Subcutaneous abdominal adipose tissue (tissue), 5 donors: ENCODE data around the gene FERMT2.
A peak's percentile ranks its signal among the peaks of the same experiment; 100 is the strongest.

Source experiments
- H3K27ac ChIP-seq: one replicate; pipeline ENCODE4 v1.7.0; 2013; ENCODE audit warnings: low read depth, mild to moderate bottlenecking, inconsistent platforms, low read length, moderate library complexity
- H3K27me3 ChIP-seq, 5 donors: one replicate each; pipeline ENCODE4 v1.7.0; 2013; ENCODE audit warnings: low read length in 5 of 5, inconsistent platforms in 1 of 5; ENCODE audit not compliant: control insufficient read depth in 5 of 5, insufficient read depth in 4 of 5
- H3K36me3 ChIP-seq, 5 donors: one replicate each; pipeline ENCODE4 v1.7.0; 2013; ENCODE audit warnings: low read length in 5 of 5; ENCODE audit not compliant: control insufficient read depth in 5 of 5, insufficient read depth in 5 of 5
- H3K4me1 ChIP-seq, 5 donors: one replicate each; pipeline ENCODE4 v1.7.0; 2013; ENCODE audit warnings: low read length in 5 of 5, mild to moderate bottlenecking in 3 of 5, moderate library complexity in 1 of 5; ENCODE audit not compliant: control insufficient read depth in 5 of 5, insufficient read depth in 5 of 5
- H3K4me3 ChIP-seq, 5 donors: one replicate each; pipeline ENCODE4 v1.7.0; 2013; ENCODE audit warnings: low read length in 5 of 5, low read depth in 1 of 5
- H3K9ac ChIP-seq, 5 donors: one replicate each; pipeline ENCODE4 v1.7.0; 2013; ENCODE audit warnings: low read length in 5 of 5, mild to moderate bottlenecking in 4 of 5, moderate library complexity in 3 of 5
- H3K9me3 ChIP-seq, 5 donors: one replicate each; pipeline ENCODE4 v1.7.0; 2013; ENCODE audit warnings: low read length in 5 of 5; ENCODE audit not compliant: control insufficient read depth in 5 of 5
- donor health status: healthy.
- donor health status: healthy.
- donor health status: healthy.
- donor health status: healthy.
- donor health status: healthy.

Gene FERMT2

GRCh38 chr14:52950898-52951680 is at the start of gene FERMT2:
Gene FERMT2 (minus strand): TSS chr14:52951050. CDS start chr14:52950568, 482 bp downstream.
- Histone ChIP-seq H3K4me1 (peaks cover 3 to 52% (median 42%) of the 10 kb centered on the region in 5 donors), H3K9ac (peak within 1 kb of the TSS; percentile 79 to 97 (median 87)), H3K4me3 (peak within 1 kb of the TSS; percentile 94 to 99 (median 96)), H3K27me3 (no peaks in the 10 kb centered on the region), H3K9me3 (no peaks in the 10 kb centered on the region), H3K27ac (peak within 1 kb of the TSS; percentile 98), H3K36me3 (peaks cover 0 to 12% (median 8%) of the 10 kb centered on the region in 5 donors)

GRCh38 chr14:52998376-52999015 is 47.6 kb upstream of the FERMT2 start:
- Histone ChIP-seq H3K27me3 (no peaks in the 10 kb centered on the region), H3K4me3 (peak overlapping the region in 1 of 5 donors; percentile 43), H3K36me3 (no peaks in the 10 kb centered on the region), H3K9me3 (no peaks in the 10 kb centered on the region), H3K4me1 (peaks cover 2 to 24% (median 21%) of the 10 kb centered on the region in 5 donors), H3K9ac (no peak overlapping the region), H3K27ac (peak overlapping the region; percentile 32)

- H3K27ac ChIP-seq: no peak overlapping the region
- H3K9ac ChIP-seq: no peak overlapping the region
- no peaks in the 10 kb centered on the region for H3K27me3 ChIP-seq
- H3K9me3 ChIP-seq: no peaks in the 10 kb centered on the region
- H3K4me3 ChIP-seq: no peak overlapping the region
- H3K4me1 ChIP-seq: peaks cover 0 to 12% (median 11%) of the 10 kb centered on the region in 5 donors
- H3K36me3 ChIP-seq: no peaks in the 10 kb centered on the region
These were observed 45.6 kb upstream of the FERMT2 start for GRCh38 chr14:52996493-52996892.

GRCh38 chr14:52995998-52996397 is 45.1 kb upstream of the FERMT2 start:
- Histone ChIP-seq H3K27ac (no peak overlapping the region), H3K4me3 (no peak overlapping the region), H3K27me3 (no peaks in the 10 kb centered on the region), H3K4me1 (peaks cover 0 to 10% (median 10%) of the 10 kb centered on the region in 5 donors), H3K9me3 (no peaks in the 10 kb centered on the region), H3K9ac (no peak overlapping the region), H3K36me3 (no peaks in the 10 kb centered on the region)

GRCh38 chr14:52992236-52992870 is 41.5 kb upstream of the FERMT2 start:
- H3K9ac ChIP-seq: no peak overlapping the region
- no peaks in the 10 kb centered on the region for H3K36me3 ChIP-seq
- H3K4me3 ChIP-seq: no peak overlapping the region
- H3K4me1 ChIP-seq: no peaks in the 10 kb centered on the region
- no peaks in the 10 kb centered on the region for H3K27me3 ChIP-seq
- no peaks in the 10 kb centered on the region for H3K9me3 ChIP-seq
- H3K27ac ChIP-seq: no peak overlapping the region

- H3K27me3 ChIP-seq: no peaks in the 10 kb centered on the region
- no peak overlapping the region for H3K27ac ChIP-seq
- H3K9ac ChIP-seq: no peak overlapping the region
- no peaks in the 10 kb centered on the region for H3K9me3 ChIP-seq
- H3K4me3 ChIP-seq: no peak overlapping the region
- H3K36me3 ChIP-seq: no peaks in the 10 kb centered on the region
- H3K4me1 ChIP-seq: no peaks in the 10 kb centered on the region
These were observed 37.3 kb upstream of the FERMT2 start for GRCh38 chr14:52988139-52988538.

- Histone ChIP-seq H3K27ac (no peak overlapping the region), H3K36me3 (no peaks in the 10 kb centered on the region), H3K27me3 (no peaks in the 10 kb centered on the region), H3K4me3 (no peak overlapping the region), H3K9me3 (no peaks in the 10 kb centered on the region), H3K9ac (no peak overlapping the region), H3K4me1 (no peaks in the 10 kb centered on the region)
These were observed 36.7 kb upstream of the FERMT2 start for GRCh38 chr14:52987514-52987913.

- no peak overlapping the region for H3K4me3 ChIP-seq
- no peaks in the 10 kb centered on the region for H3K9me3 ChIP-seq
- no peaks in the 10 kb centered on the region for H3K4me1 ChIP-seq
- H3K36me3 ChIP-seq: no peaks in the 10 kb centered on the region
- H3K27ac ChIP-seq: no peak overlapping the region
- no peak overlapping the region for H3K9ac ChIP-seq
- H3K27me3 ChIP-seq: no peaks in the 10 kb centered on the region
These were observed 36.2 kb upstream of the FERMT2 start for GRCh38 chr14:52987042-52987441.

GRCh38 chr14:52977798-52978197 is 26.9 kb upstream of the FERMT2 start:
- Histone ChIP-seq H3K4me3 (no peak overlapping the region), H3K4me1 (peaks cover 0 to 6% (median 2%) of the 10 kb centered on the region in 5 donors), H3K27me3 (no peaks in the 10 kb centered on the region), H3K36me3 (no peaks in the 10 kb centered on the region), H3K27ac (no peak overlapping the region), H3K9me3 (no peaks in the 10 kb centered on the region), H3K9ac (no peak overlapping the region)

- Histone ChIP-seq H3K27ac (no peak overlapping the region), H3K27me3 (no peaks in the 10 kb centered on the region), H3K4me1 (peaks cover 0 to 6% (median 2%) of the 10 kb centered on the region in 5 donors), H3K9ac (no peak overlapping the region), H3K4me3 (no peak overlapping the region), H3K36me3 (no peaks in the 10 kb centered on the region), H3K9me3 (no peaks in the 10 kb centered on the region)
These were observed 23.6 kb upstream of the FERMT2 start for GRCh38 chr14:52974406-52974805.
